Type B pancreatic cell (in vitro differentiated cells): Measurements from ENCODE around the gene ITPKB. TPM values are rescaled to one million over a fixed set of nuclear protein-coding genes. Genes with fewer than 3 reads are reported as not detected.

Experiments
- DNase-seq: peaks from one replicate; pipeline ENCODE4 v3.0.0; 2021; ENCODE audit warnings: mixed read lengths; ENCODE audit not compliant: unreplicated experiment; ENCODE audit errors: extremely low spot score
- H3K27ac Mint-ChIP-seq: 2 replicates; pipeline ENCODE4 v1.8.0; 2021; ENCODE audit warnings: mild to moderate bottlenecking, mixed read lengths
- H3K27me3 Mint-ChIP-seq: 2 replicates; pipeline ENCODE4 v1.8.0; 2021; ENCODE audit warnings: mixed read lengths
- H3K36me3 Mint-ChIP-seq: 2 replicates; pipeline ENCODE4 v1.8.0; 2021; ENCODE audit warnings: mixed read lengths
- H3K4me1 Mint-ChIP-seq: one replicate; pipeline ENCODE4 v1.8.0; 2021; ENCODE audit warnings: mixed read lengths; ENCODE audit not compliant: unreplicated experiment
- H3K4me3 Mint-ChIP-seq: 2 replicates; pipeline ENCODE4 v1.8.0; 2021; ENCODE audit warnings: mild to moderate bottlenecking, mixed read lengths
- H3K9me3 Mint-ChIP-seq: 2 replicates; pipeline ENCODE4 v1.8.0; 2021; ENCODE audit warnings: mixed read lengths
- CTCF ChIP-seq: fragments of 200-600 bp; sonication (generic); conservative IDR thresholded peaks from 2 replicates; pipeline ENCODE4 v1.5.0; 2021; ENCODE audit warnings: antibody characterized with exemption, mild to moderate bottlenecking
- total RNA-seq: library from RNA; stranded (reverse); gene quantifications from 2 replicates; pipeline ENCODE4 v1.2.1, GENCODE V29; 2021; ENCODE audit warnings: low replicate concordance

ITPKB gene
- total RNA-seq, 1 donor from 2014 or later: 31.4 TPM

GRCh38 chr1:226736908-226737818 lies 1.9 kb downstream of the ITPKB start:
- peak overlapping the region; percentile 97 for H3K4me3 Mint-ChIP-seq

DNA sequence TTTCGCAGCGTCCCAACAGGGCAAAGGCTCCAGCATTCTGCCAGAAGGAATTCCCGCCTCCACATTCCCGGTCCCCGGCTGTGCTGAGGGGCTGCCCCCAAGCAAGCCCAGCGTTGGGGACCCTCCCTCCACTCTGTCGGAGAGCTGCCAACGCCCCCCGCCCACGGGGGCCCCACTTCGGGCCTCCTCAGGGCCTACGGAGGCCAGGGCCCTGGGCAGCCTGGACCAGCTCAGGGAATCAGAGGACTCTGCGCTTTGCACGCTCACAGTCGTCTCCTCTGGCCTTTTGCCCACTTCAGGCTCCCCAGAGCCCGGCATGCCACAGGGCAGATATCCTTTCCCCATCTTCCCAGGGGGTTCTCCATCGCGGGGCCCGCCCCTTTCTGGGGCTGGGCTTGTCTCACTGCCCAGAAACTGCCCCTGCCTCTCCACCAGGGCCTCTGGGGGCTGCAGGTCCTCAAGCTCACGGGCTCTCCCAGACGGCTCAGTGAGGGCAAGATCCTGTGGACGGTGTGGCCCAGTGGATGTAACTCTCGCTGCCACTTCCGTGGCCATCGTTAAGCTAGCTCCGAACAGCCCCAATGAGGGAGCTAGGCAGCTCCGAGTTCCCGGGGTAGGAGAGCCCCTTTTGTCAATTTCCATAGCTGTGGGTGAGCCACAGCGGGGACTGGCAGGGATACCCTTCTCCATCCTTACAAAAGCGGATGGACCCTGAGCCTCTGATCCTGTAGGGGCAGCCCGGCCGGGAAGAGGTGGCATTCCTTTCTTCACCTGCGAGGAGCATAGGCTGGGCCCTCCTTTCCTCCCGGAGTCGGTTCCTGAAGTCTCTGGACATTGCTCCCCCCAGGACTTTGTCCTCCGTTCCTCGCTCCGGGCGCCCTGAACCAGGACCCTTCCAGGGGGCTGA lies 2.8 kb downstream of the ITPKB start:
- Mint-ChIP-seq H3K27me3 (no peaks in the 10 kb centered on the region), H3K36me3 (peaks cover 16% of the 10 kb centered on the region), H3K4me3 (peak overlapping the region; percentile 44), H3K4me1 (peaks cover 25% of the 10 kb centered on the region), H3K9me3 (no peaks in the 10 kb centered on the region), H3K27ac (no peak overlapping the region)
- no peak for TF ChIP-seq CTCF
- no peak for DNase-seq

More at GRCh38 chr1:226736908-226737818, 1.9 kb downstream of the ITPKB start:
- H3K27me3 Mint-ChIP-seq: no peaks in the 10 kb centered on the region
- no peak for DNase-seq
- no peaks in the 10 kb centered on the region for H3K9me3 Mint-ChIP-seq
- TF ChIP-seq CTCF: peak; percentile 39
- no peak overlapping the region for H3K27ac Mint-ChIP-seq
- H3K4me1 Mint-ChIP-seq: peaks cover 19% of the 10 kb centered on the region
- H3K36me3 Mint-ChIP-seq: peaks cover 11% of the 10 kb centered on the region

GRCh38 chr1:226735576-226735975 lies 3.5 kb downstream of the ITPKB start:
- Mint-ChIP-seq H3K4me1 (peaks cover 26% of the 10 kb centered on the region), H3K27me3 (no peaks in the 10 kb centered on the region), H3K36me3 (peaks cover 20% of the 10 kb centered on the region), H3K9me3 (no peaks in the 10 kb centered on the region), H3K27ac (no peak overlapping the region), H3K4me3 (peak overlapping the region; percentile 62)
- no peak for DNase-seq
- no peak for TF ChIP-seq CTCF

GRCh38 chr1:226734611-226735153 lies 4.4 kb downstream of the ITPKB start:
- H3K36me3 Mint-ChIP-seq: peaks cover 24% of the 10 kb centered on the region
- H3K27me3 Mint-ChIP-seq: no peaks in the 10 kb centered on the region
- H3K27ac Mint-ChIP-seq: no peak overlapping the region
- no peak for TF ChIP-seq CTCF
- H3K4me1 Mint-ChIP-seq: peaks cover 26% of the 10 kb centered on the region
- no peak for DNase-seq
- no peaks in the 10 kb centered on the region for H3K9me3 Mint-ChIP-seq
- peak overlapping the region; percentile 62 for H3K4me3 Mint-ChIP-seq

GRCh38 chr1:226733876-226734275 lies 5.2 kb downstream of the ITPKB start:
- Mint-ChIP-seq H3K9me3 (no peaks in the 10 kb centered on the region), H3K4me1 (peaks cover 27% of the 10 kb centered on the region), H3K36me3 (peaks cover 25% of the 10 kb centered on the region), H3K27ac (no peak overlapping the region), H3K27me3 (no peaks in the 10 kb centered on the region), H3K4me3 (peak overlapping the region; percentile 62)
- no peak for DNase-seq
- no peak for TF ChIP-seq CTCF
